Measurements from ENCODE around the gene MRC2. TPM values are rescaled to one million over a fixed set of nuclear protein-coding genes. Genes with fewer than 3 reads are reported as not detected.
A peak's percentile ranks its signal among the peaks of the same experiment; 100 is the strongest.
"Not testable (repeated sequence)": the region's sequence is repeated elsewhere in the genome, so short reads cannot be mapped to it uniquely, and the experiment has no call there.

MRC2 gene
- total and polyA plus RNA-seq, 9 of the 15 experiments (the other 6 are each of a cell fraction or from before 2014, with no cell fraction given), result 0.28 to 11.5 (median 6.6) TPM

DNA sequence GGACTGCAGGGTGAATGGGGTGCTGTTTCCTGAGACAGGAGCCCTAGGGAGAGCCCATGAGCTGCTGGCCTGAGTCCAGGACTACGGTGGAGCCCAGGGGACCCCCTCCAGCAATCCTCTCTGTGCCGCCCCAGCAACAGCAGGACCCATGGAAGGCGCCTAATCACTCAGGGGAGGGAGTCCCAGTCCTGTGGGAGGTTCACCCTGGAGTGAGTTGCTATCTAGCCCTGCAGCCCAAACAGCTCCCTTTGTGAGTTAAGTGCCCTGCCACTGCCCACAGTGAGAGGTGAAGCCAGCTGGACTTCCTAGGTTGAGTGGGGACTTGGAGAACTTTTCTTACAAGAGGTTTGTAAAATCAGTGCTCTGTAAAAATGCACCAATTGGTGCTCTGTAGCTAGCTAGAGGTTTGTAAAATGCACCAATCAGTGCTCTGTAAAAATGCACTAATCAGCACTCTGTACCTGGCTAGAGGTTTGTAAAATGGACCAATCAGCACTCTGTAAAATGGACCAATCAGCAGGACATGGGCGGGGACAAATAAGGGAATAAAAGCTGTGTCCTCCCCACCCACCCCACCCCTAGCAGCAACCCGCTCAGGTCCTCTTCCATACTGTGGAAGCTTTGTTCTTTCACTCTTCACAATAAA, 67.7 kb downstream of the MRC2 start:
- H4K20me1 ChIP-seq (replicated peaks; ENCODE audit: control insufficient read depth, insufficient read depth, low read length); H3K4me3 ChIP-seq; H3K9me3 ChIP-seq (replicated peaks; ENCODE audit: control insufficient read depth, insufficient read depth, low read depth, low read length); H3K4me2 ChIP-seq (ENCODE audit: insufficient read depth, low read length); H3K9me1 ChIP-seq (ENCODE audit: control insufficient read depth, insufficient read depth, low read length); BruUV-seq (replicated peaks); intact Hi-C loops (cut with micrococcal nuclease); H3K79me2 ChIP-seq (ENCODE audit: control insufficient read depth, insufficient read depth, low read length); H3K36me3 ChIP-seq (ENCODE audit: control insufficient read depth, insufficient read depth, low read length); H3K27ac ChIP-seq (ENCODE audit: extremely low read depth, low read depth, low read length); H3K27me3 ChIP-seq (ENCODE audit: control insufficient read depth in 2 of 2, insufficient read depth in 2 of 2, low read length in 2 of 2); ATAC-seq; DNase-seq (ENCODE audit: extremely low read depth in 1 of 4, low spot score in 3 of 4); CTCF ChIA-PET (ENCODE audit: low intra/inter-chr PET ratio); TF ChIP-seq CEBPG (CRISPR knock-in tag; IDR thresholded peaks at IDR 0.05): not testable (repeated sequence)
- peak; percentile 62 for FAIRE-seq
- TF ChIP-seq CEBPG (tag; conservative IDR thresholded peaks at IDR 0.05 in 1 of 2, IDR thresholded peaks at IDR 0.05 in 1 of 2) (0 out of 4 replicates have a peak, but pooled peaks of 1 of the 2 experiments have one; percentile 2), ZNF316 (IDR thresholded peaks at IDR 0.05) (peak; percentile 75), NFYB (IDR thresholded peaks at IDR 0.05; ENCODE audit: extremely low read depth, insufficient read length) (peak; percentile 60), MAFG (tag; conservative IDR thresholded peaks at IDR 0.05) (0 out of 2 replicates have a peak, but pooled peaks have one; percentile 6), CBFA2T3 (IDR thresholded peaks at IDR 0.05) (0 out of 2 replicates have a peak, but pooled peaks have one; percentile 12)
- POLR2A ChIA-PET, result interaction anchor here (0.6 kb wide), 1 partner anchor 600 kb away, joined by 3 read pairs; no protein-coding TSS in a partner anchor
- peaks cover 29 to 49% of the 10 kb centered on the region in 2 experiments; a peak in 4 of 5 replicates for H3K4me1 ChIP-seq (replicated peaks in 1 of 2; ENCODE audit: control insufficient read depth in 2 of 2, insufficient read depth in 2 of 2, low read length in 2 of 2)
- 57% methylated on average over 3 of the region's 5 CpGs for WGBS (ENCODE audit: insufficient coverage, low coverage, missing lambda C conversion rate)
- 0 out of 2 replicates have a peak overlapping the region, but pooled peaks have one; percentile 9 for H2AFZ ChIP-seq (ENCODE audit: low read depth, low read length)
- in situ Hi-C loops (cut with MboI), result loop anchor here (25.0 kb wide), 1 partner anchor 717 kb away; no protein-coding TSS in a partner anchor
- 0 out of 4 replicates have a peak overlapping the region, but pooled peaks of 1 of the 2 experiments have one; percentile 36 for H3K9ac ChIP-seq (ENCODE audit: insufficient read depth in 1 of 2, low read depth in 2 of 2, low read length in 2 of 2)

Data from K562 (cell line).